Measurements from ENCODE around the gene STXBP2. TPM values are rescaled to one million over a fixed set of nuclear protein-coding genes. Genes with fewer than 3 reads are reported as not detected.

Gene STXBP2
- total RNA-seq, 1 experiment from 2014 or later = 133 TPM

DNA sequence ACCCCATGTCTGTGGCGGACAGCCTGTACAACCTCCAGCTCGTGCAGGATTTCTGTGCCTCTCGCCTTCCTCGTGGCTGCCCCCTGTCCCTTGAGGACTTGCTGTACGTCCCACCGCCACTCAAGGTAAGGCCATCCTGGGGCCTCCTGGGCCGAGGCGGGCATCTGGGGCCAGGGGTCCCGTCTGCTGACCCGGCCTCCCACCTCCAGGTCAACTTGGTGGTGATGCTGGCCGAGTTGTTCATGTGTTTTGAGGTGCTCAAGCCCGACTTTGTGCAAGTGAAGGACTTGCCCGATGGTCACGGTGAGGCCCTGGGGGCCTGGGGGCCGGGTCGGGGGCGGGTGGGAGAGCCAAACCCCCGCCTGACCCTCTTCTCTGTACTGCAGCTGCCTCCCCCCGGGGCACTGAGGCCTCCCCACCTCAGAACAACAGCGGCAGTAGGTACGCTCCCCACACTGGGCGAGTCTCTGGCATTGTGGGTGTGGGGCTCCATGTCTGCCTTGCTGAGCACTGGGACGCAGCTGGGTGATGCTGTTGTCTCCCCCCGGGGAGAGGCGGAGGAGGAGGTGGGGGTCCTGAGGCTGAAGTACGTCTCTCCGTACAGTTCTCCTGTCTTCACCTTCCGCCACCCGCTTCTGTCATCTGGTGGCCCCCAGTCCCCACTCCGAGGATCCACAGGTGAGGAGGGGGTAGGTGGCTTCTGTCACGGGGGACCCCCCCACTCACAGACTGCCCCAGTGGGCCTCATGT lies 26.2 kb upstream of the STXBP2 start:
- CTCF ChIA-PET = no interaction called here
- no peak overlapping the region for H3K9ac ChIP-seq (ENCODE audit: low read length)

DNA sequence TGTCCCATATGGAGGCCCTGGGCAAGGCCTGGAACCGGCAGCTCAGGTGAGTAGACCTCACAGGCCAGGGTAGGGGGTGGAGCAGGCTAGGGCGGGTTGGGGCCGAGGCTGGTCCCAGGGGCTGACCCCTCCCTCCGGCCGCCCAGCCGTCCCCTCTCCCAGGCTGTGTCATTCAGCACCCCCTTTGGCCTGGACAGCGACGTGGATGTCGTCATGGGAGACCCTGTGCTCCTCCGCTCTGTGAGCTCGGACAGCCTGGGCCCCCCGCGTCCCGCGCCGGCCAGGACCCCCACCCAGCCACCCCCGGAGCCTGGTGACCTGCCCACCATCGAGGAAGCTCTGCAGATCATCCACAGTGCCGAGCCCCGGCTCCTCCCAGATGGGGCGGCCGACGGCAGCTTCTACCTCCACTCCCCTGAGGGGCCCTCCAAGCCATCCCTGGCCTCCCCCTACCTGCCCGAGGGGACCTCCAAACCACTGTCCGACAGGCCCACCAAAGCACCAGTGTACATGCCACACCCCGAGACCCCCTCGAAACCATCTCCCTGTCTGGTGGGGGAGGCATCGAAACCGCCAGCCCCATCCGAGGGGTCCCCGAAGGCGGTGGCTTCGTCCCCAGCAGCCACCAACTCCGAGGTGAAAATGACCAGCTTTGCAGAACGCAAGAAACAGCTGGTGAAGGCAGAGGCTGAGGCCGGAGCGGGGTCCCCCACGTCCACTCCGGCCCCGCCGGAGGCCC lies 25.2 kb upstream of the STXBP2 start:
- no peaks in the 10 kb centered on the region for H3F3A ChIP-seq (ENCODE audit: low read length, unreplicated experiment)
- H3K36me3 ChIP-seq (ENCODE audit: low read depth, low read length) = peaks cover 4% of the 10 kb centered on the region; the same call in 1 of the 2 replicates
- DNase-seq = no peak
- H2AFZ ChIP-seq (ENCODE audit: low read length) = no peak overlapping the region
- H3K9me3 ChIP-seq (ENCODE audit: low read length) = no peaks in the 10 kb centered on the region
- no peaks in the 10 kb centered on the region for H3K79me2 ChIP-seq (ENCODE audit: low read length)
- H3K4me1 ChIP-seq (ENCODE audit: insufficient read depth, low read length) = no peaks in the 10 kb centered on the region
- BruUV-seq (replicated peaks) = no TSS peak
- no peak overlapping the region for H3K9ac ChIP-seq (ENCODE audit: low read length)
- ChIA-PET CTCF (no interaction called here), POLR2A (ENCODE audit: unreplicated experiment) (no interaction called here)
- TF ChIP-seq, protein P1, sequence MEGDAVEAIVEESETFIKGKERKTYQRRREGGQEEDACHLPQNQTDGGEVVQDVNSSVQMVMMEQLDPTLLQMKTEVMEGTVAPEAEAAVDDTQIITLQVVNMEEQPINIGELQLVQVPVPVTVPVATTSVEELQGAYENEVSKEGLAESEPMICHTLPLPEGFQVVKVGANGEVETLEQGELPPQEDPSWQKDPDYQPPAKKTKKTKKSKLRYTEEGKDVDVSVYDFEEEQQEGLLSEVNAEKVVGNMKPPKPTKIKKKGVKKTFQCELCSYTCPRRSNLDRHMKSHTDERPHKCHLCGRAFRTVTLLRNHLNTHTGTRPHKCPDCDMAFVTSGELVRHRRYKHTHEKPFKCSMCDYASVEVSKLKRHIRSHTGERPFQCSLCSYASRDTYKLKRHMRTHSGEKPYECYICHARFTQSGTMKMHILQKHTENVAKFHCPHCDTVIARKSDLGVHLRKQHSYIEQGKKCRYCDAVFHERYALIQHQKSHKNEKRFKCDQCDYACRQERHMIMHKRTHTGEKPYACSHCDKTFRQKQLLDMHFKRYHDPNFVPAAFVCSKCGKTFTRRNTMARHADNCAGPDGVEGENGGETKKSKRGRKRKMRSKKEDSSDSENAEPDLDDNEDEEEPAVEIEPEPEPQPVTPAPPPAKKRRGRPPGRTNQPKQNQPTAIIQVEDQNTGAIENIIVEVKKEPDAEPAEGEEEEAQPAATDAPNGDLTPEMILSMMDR (conservative IDR thresholded peaks at IDR 0.05; ENCODE audit: low read depth, low read length) = no peak
- TF ChIP-seq EZH2 (IDR thresholded peaks at IDR 0.05; ENCODE audit: low read length, unreplicated experiment) (no peak), EZH2phosphoT487 (IDR thresholded peaks at IDR 0.05; ENCODE audit: borderline replicate concordance, low read length) (no peak)
- intact Hi-C loops (cut with micrococcal nuclease) = no loop called here
- no peak overlapping the region for H3K27ac ChIP-seq (ENCODE audit: low read length)
- ATAC-seq = no peak
- H4K20me1 ChIP-seq (ENCODE audit: low read length) = no peaks in the 10 kb centered on the region
- no peak overlapping the region for H3K4me3 ChIP-seq (ENCODE audit: low read length)
- H3K27me3 ChIP-seq (ENCODE audit: low read length) = no peaks in the 10 kb centered on the region
- no peak overlapping the region for H3K4me2 ChIP-seq (ENCODE audit: low read length)
- no peaks in the 10 kb centered on the region for H3K9me2 ChIP-seq (replicated peaks; ENCODE audit: low read length)

More for the DNA sequence above, 26.2 kb upstream of the STXBP2 start:
- intact Hi-C loops (cut with micrococcal nuclease) = no loop called here
- Histone ChIP-seq H3K79me2 (ENCODE audit: low read length) (no peaks in the 10 kb centered on the region), H3F3A (ENCODE audit: low read length, unreplicated experiment) (no peaks in the 10 kb centered on the region), H3K4me2 (ENCODE audit: low read length) (no peak overlapping the region), H3K27me3 (ENCODE audit: low read length) (no peaks in the 10 kb centered on the region), H3K4me3 (ENCODE audit: low read length) (no peak overlapping the region), H3K27ac (ENCODE audit: low read length) (no peak overlapping the region), H3K9me3 (ENCODE audit: low read length) (no peaks in the 10 kb centered on the region), H3K9me2 (replicated peaks; ENCODE audit: low read length) (no peaks in the 10 kb centered on the region), H3K4me1 (ENCODE audit: insufficient read depth, low read length) (no peaks in the 10 kb centered on the region), H4K20me1 (ENCODE audit: low read length) (no peaks in the 10 kb centered on the region), H3K36me3 (ENCODE audit: low read depth, low read length) (peaks cover 4% of the 10 kb centered on the region; the same call in 1 of the 2 replicates), H2AFZ (ENCODE audit: low read length) (no peak overlapping the region)
- POLR2A ChIA-PET (ENCODE audit: unreplicated experiment) = no interaction called here
- no TSS peak for BruUV-seq (replicated peaks)
- no peak for ATAC-seq
- TF ChIP-seq EZH2 (IDR thresholded peaks at IDR 0.05; ENCODE audit: low read length, unreplicated experiment) (no peak), EZH2phosphoT487 (IDR thresholded peaks at IDR 0.05; ENCODE audit: borderline replicate concordance, low read length) (no peak)
- TF ChIP-seq, protein P1 (conservative IDR thresholded peaks at IDR 0.05; ENCODE audit: low read depth, low read length) = no peak
- DNase-seq = no peak

All from PC-3 (cell line).